Right cardiac atrium (tissue), 5 donors: ENCODE results near the gene BTBD17. TPM values are rescaled to one million over a fixed set of nuclear protein-coding genes. Genes with fewer than 3 reads are reported as not detected.

Experiments used
- ATAC-seq, 2 donors: fragments of 200-7000 bp; cut with Tn5 transposase; one replicate each; pipeline versions ENCODE4 v1.8.0 to v1.9.1; 2020; ENCODE audit warnings: moderate library complexity in 2 of 2, mild to moderate bottlenecking in 1 of 2
- DNase-seq, 3 donors: peaks; one replicate each; pipeline ENCODE4 v3.0.0-alpha.2; 2020
- H3K27ac ChIP-seq: one replicate; pipeline ENCODE4 v1.5.1; 2013; ENCODE audit warnings: mild to moderate bottlenecking, low read length, control low read depth, moderate library complexity
- H3K27me3 ChIP-seq: one replicate; pipeline ENCODE4 v1.6.1; 2013; ENCODE audit not compliant: control insufficient read depth, insufficient read depth
- H3K4me1 ChIP-seq: one replicate; pipeline ENCODE4 v1.6.1; 2013; ENCODE audit warnings: low read length; ENCODE audit not compliant: control insufficient read depth, insufficient read depth
- H3K4me3 ChIP-seq: one replicate; pipeline ENCODE4 v1.5.1; 2013; ENCODE audit warnings: low read length, control low read depth
- H3K9me3 ChIP-seq: one replicate; pipeline ENCODE4 v1.6.1; 2013; ENCODE audit warnings: low read length; ENCODE audit not compliant: control insufficient read depth
- WGBS: extraction: QIAGEN DNeasy Blood & Tissue Kit; methylation state at CpG from one replicate; pipeline ENCODE4 v1.1.7; 2013; 5-methylcytosine and 5-hydroxymethylcytosine counted together
- intact Hi-C, 4 donors: fragments of 100-400 bp; cut with DNase I; formaldehyde crosslinking; loops; one replicate each; pipeline versions ENCODE4 v1.11.0 to v1.14.0; 2022 to 2023
- polyA plus RNA-seq: library from polyadenylated mRNA; stranded (reverse); fragments of 200-250 nt; gene quantifications from one replicate; pipeline ENCODE4 v1.2.3, GENCODE V29; 2013
- total RNA-seq, 4 donors: library from RNA; stranded (reverse); fragmentation: NEBNext Ultra II Directional; extraction: Animal tissue kit (Norgen Biotek cat#: 25700); gene quantifications; one replicate each; pipeline ENCODE4 v1.2.1, GENCODE V29; 2021
- donor health status: healthy with polysubstance abuse.
- donor health status: DM: no; HTN: yes; CAD: no.
- donor health status: DM: no; HTN: no; CAD: no.
- donor health status: DM: no; HTN: yes; CAD: no; lungs with severe emphysema.
- donor health status: DM: yes; HTN: yes; CAD: no.

BTBD17 gene
- total and polyA plus RNA-seq, 5 donors, result not detected

GRCh38 chr17:74344658-74345057 lies 17.0 kb downstream of the BTBD17 start:
- no peaks in the 10 kb centered on the region for H3K27me3 ChIP-seq
- H3K4me1 ChIP-seq, result no peaks in the 10 kb centered on the region
- no peak for ATAC-seq
- intact Hi-C loops, result no loop called here
- no peak overlapping the region for H3K4me3 ChIP-seq
- 85% methylated on average over 21 of the region's 21 CpGs for WGBS
- peak in 1 of 3 donors; percentile 22 for DNase-seq
- H3K27ac ChIP-seq, result no peak overlapping the region
- no peaks in the 10 kb centered on the region for H3K9me3 ChIP-seq

GRCh38 chr17:74343526-74344284 lies 18.0 kb downstream of the BTBD17 start:
- H3K4me3 ChIP-seq, result no peak overlapping the region
- ATAC-seq, result no peak
- 69% methylated on average over 9 of the region's 9 CpGs for WGBS

GRCh38 chr17:74343121-74343520 lies 18.5 kb downstream of the BTBD17 start:
- Histone ChIP-seq H3K27me3 (no peaks in the 10 kb centered on the region), H3K9me3 (no peaks in the 10 kb centered on the region), H3K4me1 (no peaks in the 10 kb centered on the region), H3K4me3 (no peak overlapping the region), H3K27ac (no peak overlapping the region)
- intact Hi-C loops, result no loop called here
- ATAC-seq (no peak), DNase-seq (peak in 1 of 3 donors; percentile 22)
- 84% methylated on average over 8 of the region's 8 CpGs for WGBS

More at GRCh38 chr17:74343526-74344284, 18.0 kb downstream of the BTBD17 start:
- Histone ChIP-seq H3K27ac (no peak overlapping the region), H3K4me1 (no peaks in the 10 kb centered on the region), H3K27me3 (no peaks in the 10 kb centered on the region), H3K9me3 (no peaks in the 10 kb centered on the region)
- intact Hi-C loops, result no loop called here
- DNase-seq, result peak in 1 of 3 donors; percentile 21

GRCh38 chr17:74342224-74342623 lies 19.4 kb downstream of the BTBD17 start:
- no peaks in the 10 kb centered on the region for H3K27me3 ChIP-seq
- no peak overlapping the region for H3K27ac ChIP-seq
- intact Hi-C loops, result no loop called here
- no peak overlapping the region for H3K4me3 ChIP-seq
- no peaks in the 10 kb centered on the region for H3K4me1 ChIP-seq
- no peaks in the 10 kb centered on the region for H3K9me3 ChIP-seq
- ATAC-seq (no peak), DNase-seq (no peak)
- WGBS, result 83% methylated on average over 10 of the region's 10 CpGs

GRCh38 chr17:74340470-74341023 lies 21.1 kb downstream of the BTBD17 start:
- Histone ChIP-seq H3K27ac (no peak overlapping the region), H3K27me3 (no peaks in the 10 kb centered on the region)
- WGBS, result 77% methylated on average over 13 of the region's 13 CpGs

GRCh38 chr17:74339537-74340195 lies 22.0 kb downstream of the BTBD17 start:
- DNase-seq (no peak), ATAC-seq (no peak)
- Histone ChIP-seq H3K4me1 (no peaks in the 10 kb centered on the region), H3K4me3 (no peak overlapping the region), H3K27ac (no peak overlapping the region), H3K27me3 (no peaks in the 10 kb centered on the region), H3K9me3 (no peaks in the 10 kb centered on the region)
- intact Hi-C loops, result no loop called here
- 86% methylated on average over 19 of the region's 19 CpGs for WGBS

More at GRCh38 chr17:74340470-74341023, 21.1 kb downstream of the BTBD17 start:
- no peak for ATAC-seq
- no peak overlapping the region for H3K4me3 ChIP-seq
- intact Hi-C loops, result no loop called here
- no peaks in the 10 kb centered on the region for H3K9me3 ChIP-seq
- no peaks in the 10 kb centered on the region for H3K4me1 ChIP-seq
- no peak for DNase-seq

DNA sequence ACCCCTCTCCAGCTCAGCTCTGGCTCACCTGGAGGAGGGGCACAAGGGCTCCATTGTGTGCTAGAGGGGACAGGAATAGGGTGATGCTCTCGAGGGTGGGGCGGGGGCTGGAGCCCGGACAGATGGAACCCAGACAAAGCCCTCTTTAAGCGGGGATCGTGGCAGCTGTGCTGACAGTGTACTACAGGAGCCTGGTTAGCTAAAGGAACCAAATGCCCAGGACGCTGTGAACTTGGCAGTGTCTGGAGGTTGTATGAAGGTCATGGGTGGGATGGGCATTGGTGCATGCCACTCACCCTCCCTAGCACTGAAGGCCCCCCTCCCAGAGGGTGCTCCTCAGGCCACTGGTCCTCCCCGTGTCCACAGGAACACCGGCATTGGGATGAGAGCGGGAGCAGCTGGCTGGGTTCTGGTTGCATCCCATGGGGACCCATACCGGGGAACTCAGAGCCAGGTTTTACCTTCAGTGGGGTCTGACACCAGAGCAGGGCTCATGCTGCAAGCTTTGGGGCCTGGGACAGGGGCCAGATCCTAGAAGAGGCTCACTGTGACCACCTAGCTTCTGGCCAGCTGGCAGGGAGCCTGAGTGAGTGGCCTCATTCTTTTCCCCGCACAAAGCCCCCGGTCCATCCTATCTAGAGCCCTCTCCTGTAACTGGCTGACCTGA lies 23.7 kb downstream of the BTBD17 start:
- WGBS, result 57% methylated on average over 12 of the region's 12 CpGs
- H3K4me1 ChIP-seq, result no peaks in the 10 kb centered on the region
- no peaks in the 10 kb centered on the region for H3K27me3 ChIP-seq
- intact Hi-C loops, result no loop called here
- H3K4me3 ChIP-seq, result no peak overlapping the region
- DNase-seq, result no peak
- no peaks in the 10 kb centered on the region for H3K9me3 ChIP-seq
- ATAC-seq, result no peak
- H3K27ac ChIP-seq, result no peak overlapping the region

- Histone ChIP-seq H3K4me3 (no peak overlapping the region), H3K27me3 (no peaks in the 10 kb centered on the region), H3K4me1 (no peaks in the 10 kb centered on the region), H3K27ac (no peak overlapping the region), H3K9me3 (no peaks in the 10 kb centered on the region)
- intact Hi-C loops, result no loop called here
- 75% methylated on average over 7 of the region's 7 CpGs for WGBS
- no peak for DNase-seq
- ATAC-seq, result no peak
Measured at GRCh38 chr17:74336307-74336706, 25.4 kb downstream of the BTBD17 start.

DNA sequence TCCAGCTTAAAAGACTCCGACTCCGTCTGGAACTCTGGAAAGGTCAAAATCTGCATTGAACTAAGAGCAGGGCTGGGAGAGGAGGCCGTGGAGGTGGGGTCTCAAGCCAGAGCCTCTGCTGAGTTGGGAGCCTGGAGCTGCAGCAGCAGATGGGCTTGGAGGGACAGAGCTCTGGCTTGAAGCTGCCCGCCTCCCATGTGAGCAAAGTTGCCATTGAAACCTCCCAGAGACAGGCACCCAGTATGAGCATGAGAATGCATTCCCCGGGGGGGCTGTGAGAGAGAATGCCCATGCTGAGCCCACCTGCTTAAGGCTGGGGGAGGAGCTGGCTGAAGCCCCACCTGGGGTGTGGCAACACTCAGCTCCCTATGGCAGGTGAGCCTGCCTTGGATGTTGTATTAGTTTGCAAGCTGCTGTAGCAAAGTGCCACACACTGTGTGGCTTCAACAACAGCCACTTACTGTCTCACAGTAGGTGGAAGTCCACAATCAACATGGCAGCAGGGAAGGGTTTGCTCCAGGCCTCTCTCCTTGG lies 26.1 kb downstream of the BTBD17 start:
- 82% methylated on average over 5 of the region's 5 CpGs for WGBS
- H3K27me3 ChIP-seq, result no peaks in the 10 kb centered on the region

DNA sequence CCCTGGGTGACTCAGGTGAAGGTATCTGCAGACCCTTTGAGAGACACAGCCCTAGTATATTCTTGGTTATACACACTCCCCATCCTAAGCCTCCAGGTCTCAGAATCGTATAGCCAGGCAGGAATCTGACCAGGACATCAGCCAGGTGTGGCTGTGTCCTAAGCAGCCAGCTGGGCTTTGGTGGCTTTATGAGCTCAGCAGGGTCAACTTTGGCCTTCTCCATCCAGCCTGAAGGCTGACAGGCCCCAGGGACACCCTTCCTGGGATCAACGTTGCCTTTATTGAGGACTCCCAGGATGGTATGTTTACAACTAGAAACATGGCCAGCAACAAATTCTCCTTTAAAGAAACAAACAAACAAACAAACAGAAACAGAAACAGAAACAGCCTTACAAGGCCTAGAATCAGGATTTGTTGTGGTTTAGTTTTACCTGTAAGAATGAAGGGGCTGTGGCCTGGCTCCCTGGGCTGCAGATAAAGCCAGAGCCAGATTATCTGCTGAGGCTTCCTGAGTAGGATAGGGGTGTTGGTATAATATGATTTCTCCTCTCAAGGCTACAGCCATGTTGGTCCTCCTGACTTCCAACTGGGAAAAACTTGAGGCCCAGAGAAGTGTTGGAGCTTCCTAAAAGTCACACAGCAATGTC lies 27.2 kb downstream of the BTBD17 start:
- intact Hi-C loops, result no loop called here
- no peak overlapping the region for H3K4me3 ChIP-seq

More for the DNA sequence above, 26.1 kb downstream of the BTBD17 start:
- Histone ChIP-seq H3K9me3 (no peaks in the 10 kb centered on the region), H3K4me1 (no peaks in the 10 kb centered on the region), H3K4me3 (no peak overlapping the region), H3K27ac (no peak overlapping the region)
- DNase-seq (no peak), ATAC-seq (no peak)
- intact Hi-C loops, result no loop called here

More for the DNA sequence above, 27.2 kb downstream of the BTBD17 start:
- H3K27me3 ChIP-seq, result no peaks in the 10 kb centered on the region
- 93% methylated on average over 2 of the region's 2 CpGs for WGBS
- no peaks in the 10 kb centered on the region for H3K4me1 ChIP-seq
- no peak overlapping the region for H3K27ac ChIP-seq
- DNase-seq (no peak), ATAC-seq (no peak)
- H3K9me3 ChIP-seq, result no peaks in the 10 kb centered on the region
